GM12878 (cell line): Measurements from ENCODE around the gene PLAC1. TPM values are rescaled to one million over a fixed set of nuclear protein-coding genes. Genes with fewer than 3 reads are reported as not detected.

ENCODE experiments used
- ATAC-seq: fragments of 200-7000 bp; cut with Tn5 transposase; 3 replicates; pipeline ENCODE4 v1.9.1; 2020; ENCODE audit warnings: mild to moderate bottlenecking, moderate library complexity
- BruUV-seq: library from RNA; stranded (reverse); fragments of 400-500 nt; replicated peaks from 2 replicates; lab custom pipeline; 2021; lab: Mats Ljungman, UMichigan
- CTCF ChIA-PET: fragments of 300-600 bp; sonication (Branson Sonifier 250); formaldehyde crosslinking; extraction: SDS; loops from one replicate; lab custom pipeline; 2021; ENCODE audit warnings: inconsistent platforms; lab: Yijun Ruan, JAX
- POLR2A ChIA-PET: fragments of 350-600 bp; formaldehyde crosslinking; extraction: SDS; loops from one replicate; lab custom pipeline; 2021; ENCODE audit warnings: inconsistent platforms; lab: Charles Lee
- RAD21 ChIA-PET: fragments of 300-600 bp; sonication (Branson Sonifier 250); formaldehyde crosslinking; loops from one replicate; lab custom pipeline; 2023; ENCODE audit warnings: antibody characterized with exemption; ENCODE audit not compliant: unreplicated experiment; lab: Charles Lee
- SMC1A ChIA-PET: fragments of 300-600 bp; sonication (Branson Sonifier 250); formaldehyde crosslinking; loops from one replicate; lab custom pipeline; 2023; ENCODE audit not compliant: unreplicated experiment, uncharacterized antibody; lab: Charles Lee
- DNase-seq: peaks from one replicate; pipeline ENCODE4 v3.0.0-alpha.2; 2011; ENCODE audit warnings: low read depth, low spot score
- FAIRE-seq: peaks from 3 replicates; lab custom pipeline; 2011; peaks lifted over from hg19 to GRCh38; lab: Jason Lieb, UNC
- H2AFZ ChIP-seq: 2 replicates; pipeline ENCODE4 v1.6.0; 2011; ENCODE audit warnings: low read depth, low read length, control low read depth; ENCODE audit not compliant: control insufficient read depth
- H3K27ac ChIP-seq: 2 replicates; pipeline ENCODE4 v1.5.1; 2011; ENCODE audit warnings: control low read depth; ENCODE audit not compliant: control insufficient read depth, insufficient read depth
- H3K27me3 ChIP-seq, 2 experiments: replicated peaks in 1 of 2; 2 replicates each; pipeline versions ENCODE4 v1.6.0 to v1.6.1; 2011; ENCODE audit warnings: low read length in 1 of 2; ENCODE audit not compliant: control insufficient read depth in 2 of 2, insufficient read depth in 2 of 2
- H3K36me3 ChIP-seq, 2 experiments: 2 replicates each; pipeline ENCODE4 v1.5.1; 2011; ENCODE audit warnings: low read length in 1 of 2; ENCODE audit not compliant: control insufficient read depth in 2 of 2, insufficient read depth in 2 of 2
- H3K4me1 ChIP-seq: 2 replicates; pipeline ENCODE4 v1.6.1; 2011; ENCODE audit warnings: mild to moderate bottlenecking, low read length, moderate library complexity, mixed read lengths; ENCODE audit not compliant: control insufficient read depth, insufficient read depth
- H3K4me2 ChIP-seq: 2 replicates; pipeline ENCODE4 v1.6.0; 2011; ENCODE audit warnings: control low read depth; ENCODE audit not compliant: control insufficient read depth, insufficient read depth
- H3K4me3 ChIP-seq: fragments of 200-600 bp; sonication (generic); 2 replicates; pipeline ENCODE4 v1.5.1; 2016
- H3K79me2 ChIP-seq: 2 replicates; pipeline ENCODE4 v1.6.0; 2011; ENCODE audit warnings: low read length; ENCODE audit not compliant: control insufficient read depth, insufficient read depth
- H3K9ac ChIP-seq: 2 replicates; pipeline ENCODE4 v1.8.0; 2011; ENCODE audit warnings: low read length, control low read depth, mixed read lengths; ENCODE audit not compliant: control insufficient read depth, insufficient read depth
- H3K9me3 ChIP-seq: replicated peaks from 3 replicates; pipeline ENCODE4 v1.5.1; 2011; ENCODE audit warnings: mild to moderate bottlenecking, low read length; ENCODE audit not compliant: control insufficient read depth, insufficient read depth
- H4K20me1 ChIP-seq: 2 replicates; pipeline ENCODE4 v1.6.0; 2011; ENCODE audit not compliant: control insufficient read depth, insufficient read depth
- ASH2L ChIP-seq: fragments of 300-600, 200-600 bp; sonication (generic); IDR thresholded peaks from 2 replicates; pipeline ENCODE4 v1.6.1; 2017; ENCODE audit warnings: low read depth, mild to moderate bottlenecking, borderline replicate concordance
- ATF7 ChIP-seq: fragments of 450-650 bp; IDR thresholded peaks from 2 replicates; pipeline ENCODE4 v1.6.1; 2016; ENCODE audit warnings: low read depth, mild to moderate bottlenecking
- CBFB ChIP-seq: IDR thresholded peaks from 2 replicates; pipeline ENCODE4 v1.6.1; 2016; ENCODE audit warnings: antibody characterized with exemption, low read depth
- IRF5 ChIP-seq: fragments of 450-650 bp; IDR thresholded peaks from 2 replicates; pipeline ENCODE4 v1.6.1; 2017; ENCODE audit warnings: borderline replicate concordance
- NKRF ChIP-seq: fragments of 450-650 bp; conservative IDR thresholded peaks from 2 replicates; pipeline ENCODE4 v1.6.1; 2017; ENCODE audit warnings: mild to moderate bottlenecking, moderate library complexity
- NR2C2 ChIP-seq: IDR thresholded peaks from 2 replicates; pipeline ENCODE4 v1.6.1; 2011; ENCODE audit warnings: borderline replicate concordance, low read depth; ENCODE audit not compliant: control insufficient read depth, insufficient read length
- PKNOX1 ChIP-seq: fragments of 450-650 bp; IDR thresholded peaks from 2 replicates; pipeline ENCODE4 v1.6.1; 2016; ENCODE audit warnings: mild to moderate bottlenecking
- POLR2AphosphoS5 ChIP-seq: IDR thresholded peaks from 2 replicates; pipeline ENCODE4 v1.6.1; 2011; ENCODE audit warnings: mild to moderate bottlenecking, low read length, inconsistent platforms
- PRDM15 ChIP-seq: fragments of 450-650 bp; formaldehyde crosslinking; IDR thresholded peaks from 2 replicates; pipeline ENCODE4 v1.4.0; 2020; ENCODE audit warnings: mild to moderate bottlenecking, moderate library complexity
- RCOR1 ChIP-seq: conservative IDR thresholded peaks from 2 replicates; pipeline ENCODE4 v1.6.1; 2012; ENCODE audit warnings: low read depth, low read length, improper control_type of control experiment
- SMAD5 ChIP-seq: IDR thresholded peaks from 2 replicates; pipeline ENCODE4 v1.6.1; 2016; ENCODE audit warnings: antibody characterized with exemption, low read depth
- SP1 ChIP-seq: IDR thresholded peaks from one replicate; pipeline ENCODE4 v1.6.1; 2011; ENCODE audit warnings: low read depth, low read length
- SREBF1 ChIP-seq: IDR thresholded peaks from 2 replicates; pipeline ENCODE4 v1.6.1; 2012; ENCODE audit warnings: mild to moderate bottlenecking, low read length
- STAT3 ChIP-seq: IDR thresholded peaks from 2 replicates; pipeline ENCODE4 v1.6.1; 2011; ENCODE audit warnings: low read depth, low read length, improper control_type of control experiment
- TCF7 ChIP-seq: IDR thresholded peaks from 2 replicates; pipeline ENCODE4 v1.6.1; 2014; ENCODE audit warnings: antibody characterized with exemption, borderline replicate concordance
- WGBS: methylation state at CpG from one replicate; pipeline ENCODE4 v1.1.6; 2016; ENCODE audit warnings: low lambda C conversion rate; ENCODE audit not compliant: insufficient replicate concordance, insufficient coverage; ENCODE audit errors: missing lambda C conversion rate; 5-methylcytosine and 5-hydroxymethylcytosine counted together
- in situ Hi-C: fragments of 300-500 bp; cut with MboI; formaldehyde crosslinking; loops from 9 replicates; pipeline ENCODE4 v1.14.3; 2018; ENCODE audit warnings: mixed read lengths
- intact Hi-C: fragments of 100-400 bp; cut with micrococcal nuclease; formaldehyde crosslinking; loops from one replicate; pipeline ENCODE4 v1.14.2; 2022; ENCODE audit not compliant: unreplicated experiment
- polyA plus RNA-seq, 11 experiments: library from polyadenylated mRNA; depleted of rRNA in 4 of 11; unstranded in 6 of 11; stranded (reverse) in 5 of 11; fragments of >200 nt; fragmentation: Nextera tagmentation in 4 of 11; fragmentation: Illumina TruSeq in 1 of 11; extraction: Ambion mirVana in 4 of 11; extraction: Trizol in 1 of 11; gene quantifications; 1 replicate in 1 of 11; 2 replicates in 10 of 11; pipeline versions ENCODE4 v1.2.1 to v1.2.3, GENCODE V29; 2011 to 2016; ENCODE audit warnings: inconsistent platforms in 2 of 11, missing spikeins in 2 of 11, low read depth in 1 of 11
- total RNA-seq, 4 experiments: library from RNA; depleted of rRNA in 3 of 4; stranded (reverse); fragments of >200 nt in 3 of 4; fragmentation: Illumina TruSeq in 1 of 4; extraction: Trizol in 1 of 4; gene quantifications; 2 replicates each; pipeline versions ENCODE4 v1.2.1 to v1.2.3, GENCODE V29; 2013 to 2021

The PLAC1 gene
- total and polyA plus RNA-seq, 10 of the 15 experiments (the other 5 are each of a cell fraction or from before 2014, with no cell fraction given), result 0.05 to 0.42 (median 0.17) TPM; not detected in 5

GRCh38 chrX:134533352-134533751 lies 124.9 kb downstream of the PLAC1 start:
- no peaks in the 10 kb centered on the region for H3K27me3 ChIP-seq
- no peak for ATAC-seq
- no peak overlapping the region for H3K4me2 ChIP-seq
- FAIRE-seq, result no peak
- no peaks in the 10 kb centered on the region for H3K36me3 ChIP-seq
- H3K4me1 ChIP-seq, result no peaks in the 10 kb centered on the region
- no peak for DNase-seq
- ChIA-PET CTCF (no interaction called here), SMC1A (interaction anchor here (0.6 kb wide), 1 partner anchor 173 kb away, joined by 3 read pairs; no protein-coding TSS in a partner anchor), POLR2A (no interaction called here), RAD21 (no interaction called here)
- in situ Hi-C loops, result no loop called here
- H3K4me3 ChIP-seq, result no peak overlapping the region
- H3K9me3 ChIP-seq, result no peaks in the 10 kb centered on the region
- H3K27ac ChIP-seq, result no peak overlapping the region
- H4K20me1 ChIP-seq, result no peaks in the 10 kb centered on the region
- H2AFZ ChIP-seq, result no peak overlapping the region
- no peak overlapping the region for H3K9ac ChIP-seq
- intact Hi-C loops, result no loop called here
- H3K79me2 ChIP-seq, result no peaks in the 10 kb centered on the region
- 63% methylated on average over 9 of the region's 9 CpGs for WGBS
- BruUV-seq, result no TSS peak
- TF ChIP-seq PKNOX1 (no peak), RCOR1 (no peak), STAT3 (no peak), ASH2L (no peak), CBFB (no peak), IRF5 (no peak), TCF7 (no peak), SREBF1 (no peak), SP1 (no peak), PRDM15 (CRISPR knock-in tag) (no peak), SMAD5 (no peak), NR2C2 (no peak), POLR2AphosphoS5 (no peak), ATF7 (no peak), NKRF (no peak)
